GM20000 (cell line): ENCODE measurements around the gene BAD.

Experiments used
- DNase-seq: peaks from one replicate; pipeline ENCODE4 v3.0.0; 2012; ENCODE audit warnings: low spot score
- TF ChIP-seq, protein P1 (sequence below): IDR thresholded peaks from 2 replicates; pipeline ENCODE4 v1.5.1; 2012; ENCODE audit warnings: mild to moderate bottlenecking, control low read depth; ENCODE audit errors: extremely low read depth, missing control alignments

Gene BAD

DNA sequence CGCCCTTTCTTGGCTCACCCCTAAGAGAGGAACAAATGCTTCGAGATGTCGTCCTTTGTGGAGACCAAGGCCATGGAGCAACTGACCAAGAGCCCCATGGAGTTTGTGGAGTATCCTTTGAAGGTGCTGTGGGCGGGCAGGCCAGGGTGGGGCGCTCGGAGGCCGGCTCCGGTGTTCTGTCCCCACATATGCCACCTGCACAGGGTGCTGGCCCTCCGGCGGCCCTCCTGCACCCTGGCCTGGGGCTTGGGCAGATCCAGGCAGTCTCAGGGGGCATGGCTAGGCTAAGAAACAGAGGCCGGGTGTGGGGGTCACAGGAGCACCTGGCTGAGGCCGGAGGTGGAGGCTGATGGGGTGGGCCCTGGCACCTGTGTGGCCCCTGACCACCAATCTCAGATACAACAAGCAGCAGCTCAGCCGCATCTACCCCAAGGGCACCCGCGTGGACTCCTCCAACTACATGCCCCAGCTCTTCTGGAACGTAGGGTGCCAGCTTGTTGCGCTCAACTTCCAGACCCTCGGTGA is 22.8 kb downstream of the BAD start:
- TF ChIP-seq, protein P1, sequence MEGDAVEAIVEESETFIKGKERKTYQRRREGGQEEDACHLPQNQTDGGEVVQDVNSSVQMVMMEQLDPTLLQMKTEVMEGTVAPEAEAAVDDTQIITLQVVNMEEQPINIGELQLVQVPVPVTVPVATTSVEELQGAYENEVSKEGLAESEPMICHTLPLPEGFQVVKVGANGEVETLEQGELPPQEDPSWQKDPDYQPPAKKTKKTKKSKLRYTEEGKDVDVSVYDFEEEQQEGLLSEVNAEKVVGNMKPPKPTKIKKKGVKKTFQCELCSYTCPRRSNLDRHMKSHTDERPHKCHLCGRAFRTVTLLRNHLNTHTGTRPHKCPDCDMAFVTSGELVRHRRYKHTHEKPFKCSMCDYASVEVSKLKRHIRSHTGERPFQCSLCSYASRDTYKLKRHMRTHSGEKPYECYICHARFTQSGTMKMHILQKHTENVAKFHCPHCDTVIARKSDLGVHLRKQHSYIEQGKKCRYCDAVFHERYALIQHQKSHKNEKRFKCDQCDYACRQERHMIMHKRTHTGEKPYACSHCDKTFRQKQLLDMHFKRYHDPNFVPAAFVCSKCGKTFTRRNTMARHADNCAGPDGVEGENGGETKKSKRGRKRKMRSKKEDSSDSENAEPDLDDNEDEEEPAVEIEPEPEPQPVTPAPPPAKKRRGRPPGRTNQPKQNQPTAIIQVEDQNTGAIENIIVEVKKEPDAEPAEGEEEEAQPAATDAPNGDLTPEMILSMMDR: no peak

DNA sequence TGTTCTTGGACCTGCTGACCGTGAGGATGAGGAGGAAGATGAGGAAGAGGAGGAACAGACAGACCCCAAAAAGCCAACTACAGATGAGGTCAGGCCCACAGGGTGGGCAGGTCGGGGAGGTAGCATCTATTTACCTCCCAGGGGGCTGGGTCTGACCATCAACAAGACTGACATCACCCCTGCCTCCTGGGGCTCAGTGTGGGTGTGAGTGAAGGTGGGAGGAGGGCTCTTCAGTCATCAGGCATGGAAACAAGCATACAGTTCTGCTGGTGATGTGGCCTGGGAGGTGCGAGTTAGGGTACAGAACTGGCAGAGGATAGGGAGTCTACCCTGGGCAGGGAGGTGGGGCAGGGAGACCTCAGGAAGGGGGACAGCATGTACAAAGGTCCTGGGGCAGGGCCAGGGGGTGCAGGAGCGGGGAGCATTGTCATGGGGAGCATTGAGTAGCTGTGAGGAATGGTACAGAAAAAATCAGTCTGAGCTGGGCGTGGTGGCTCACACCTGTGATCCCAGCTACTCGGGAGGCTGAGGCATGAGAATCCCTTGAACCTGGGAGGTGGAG is 24.2 kb downstream of the BAD start:
- peak; percentile 66 for DNase-seq
- TF ChIP-seq, protein P1: no peak

More for the DNA sequence above, 22.8 kb downstream of the BAD start:
- no peak for DNase-seq

DNA sequence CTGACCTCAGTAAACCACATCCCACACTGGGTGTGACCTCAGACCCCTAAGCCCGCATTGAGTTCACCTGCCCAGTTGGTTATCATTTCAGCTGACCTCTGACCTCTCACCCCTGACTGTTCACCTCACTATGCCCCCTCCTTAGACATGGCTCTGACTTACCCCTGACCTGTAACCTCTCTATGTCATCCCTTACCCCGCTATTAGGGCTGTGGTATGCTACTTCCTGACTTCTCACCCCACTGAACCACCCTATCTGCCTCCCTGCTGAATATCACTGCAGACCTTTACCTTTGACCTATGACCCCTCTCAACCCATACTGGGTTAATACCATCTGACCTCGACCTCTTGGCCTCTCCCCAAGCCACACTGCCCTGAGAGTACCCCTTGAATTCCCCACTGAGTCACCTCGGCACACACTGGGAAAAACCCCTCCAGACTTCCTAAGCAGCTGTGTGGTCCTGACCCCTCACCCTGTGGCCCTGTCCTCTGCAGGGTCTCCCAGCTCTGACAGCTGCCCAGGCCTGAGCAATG is 24.9 kb downstream of the BAD start:
- DNase-seq: peak; percentile 66

DNA sequence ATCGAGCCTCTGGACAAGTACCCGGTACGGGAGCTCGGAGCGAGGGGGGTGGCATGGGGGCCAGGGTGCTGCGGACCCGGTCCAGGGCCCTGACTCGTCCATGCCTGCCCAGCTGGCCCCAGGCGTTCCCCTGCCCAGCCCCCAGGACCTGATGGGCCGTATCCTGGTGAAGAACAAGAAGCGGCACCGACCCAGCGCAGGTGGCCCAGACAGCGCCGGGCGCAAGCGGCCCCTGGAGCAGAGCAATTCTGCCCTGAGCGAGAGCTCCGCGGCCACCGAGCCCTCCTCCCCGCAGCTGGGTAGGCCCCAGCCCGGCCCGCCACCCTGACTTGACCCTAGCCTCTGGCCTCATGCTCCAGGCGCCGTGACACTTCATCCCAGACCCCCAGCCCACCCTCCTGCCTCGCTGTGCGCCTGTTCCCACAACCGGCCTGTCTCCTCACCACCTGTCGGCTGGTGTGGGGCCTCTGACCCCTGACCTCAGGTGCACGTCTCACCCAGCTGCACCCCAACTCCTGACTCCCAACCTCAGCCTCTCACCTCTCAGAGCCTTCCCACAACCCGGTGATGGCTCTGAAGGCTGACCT is 25.4 kb downstream of the BAD start:
- no peak for DNase-seq
- TF ChIP-seq, protein P1: no peak

More for the DNA sequence above, 24.9 kb downstream of the BAD start:
- TF ChIP-seq, protein P1: no peak

DNA sequence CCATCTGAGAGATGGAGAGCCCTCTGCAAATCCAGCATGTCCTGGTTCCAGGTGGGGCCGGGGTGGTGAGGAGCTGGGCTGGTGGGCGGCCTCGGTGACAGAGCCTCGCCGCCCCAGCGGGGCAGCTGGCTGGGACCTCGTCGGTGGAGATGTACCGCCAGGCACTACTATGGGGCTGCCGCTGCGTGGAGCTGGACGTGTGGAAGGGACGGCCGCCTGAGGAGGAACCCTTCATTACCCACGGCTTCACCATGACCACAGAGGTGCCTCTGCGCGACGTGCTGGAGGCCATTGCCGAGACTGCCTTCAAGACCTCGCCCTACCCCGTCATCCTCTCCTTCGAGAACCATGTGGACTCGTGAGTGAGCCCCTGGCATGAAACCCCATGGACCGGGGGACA is 26.1 kb downstream of the BAD start:
- DNase-seq: no peak
- TF ChIP-seq, protein P1: no peak

DNA sequence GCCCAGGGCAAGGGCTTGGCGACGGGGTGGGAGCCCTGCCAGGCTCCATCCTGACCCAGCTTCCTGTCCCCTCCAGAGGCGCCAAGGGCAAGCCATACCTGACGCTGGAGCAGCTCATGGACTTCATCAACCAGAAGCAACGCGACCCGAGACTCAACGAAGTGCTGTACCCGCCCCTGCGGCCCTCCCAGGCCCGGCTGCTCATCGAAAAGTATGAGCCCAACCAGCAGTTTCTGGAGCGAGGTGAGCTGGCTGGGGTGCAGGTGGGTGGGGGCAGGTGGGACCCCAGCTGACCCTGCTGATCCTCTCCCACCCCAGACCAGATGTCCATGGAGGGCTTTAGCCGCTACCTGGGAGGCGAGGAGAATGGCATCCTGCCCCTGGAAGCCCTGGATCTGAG is 28.2 kb downstream of the BAD start:
- TF ChIP-seq, protein P1: no peak
- DNase-seq: no peak
